ENCODE data around the gene ROMO1. TPM values are rescaled to one million over a fixed set of nuclear protein-coding genes. Genes with fewer than 3 reads are reported as not detected.

ROMO1 gene
- total and polyA plus RNA-seq, 10 of the 15 experiments (the other 5 are each of a cell fraction or from before 2014, with no cell fraction given) = 23.2 to 631 (median 352) TPM

- no peak for TF ChIP-seq BCL3 (IDR thresholded peaks at IDR 0.05; ENCODE audit: borderline replicate concordance, insufficient read depth, low read depth, low read length, poor library complexity, severe bottlenecking)
- no peak for TF ChIP-seq RBBP5 (conservative IDR thresholded peaks at IDR 0.05)
Observed at GRCh38 chr20:35650632-35651031, 48.6 kb upstream of the ROMO1 start (continued).

GRCh38 chr20:35651958-35652357 is 47.2 kb upstream of the ROMO1 start:
- Histone ChIP-seq H3K9me3 (replicated peaks; ENCODE audit: control insufficient read depth, insufficient read depth, low read length) (no peaks in the 10 kb centered on the region), H3K27ac (ENCODE audit: control insufficient read depth, insufficient read depth) (no peak overlapping the region), H3K36me3 (ENCODE audit: control insufficient read depth in 2 of 2, insufficient read depth in 2 of 2, low read length in 1 of 2) (peaks cover 19 to 30% of the 10 kb centered on the region in 2 experiments), H3K9ac (ENCODE audit: control insufficient read depth, insufficient read depth, low read length) (no peak overlapping the region), H3K4me3 (no peak overlapping the region), H3K4me1 (ENCODE audit: control insufficient read depth, insufficient read depth, low read length) (no peaks in the 10 kb centered on the region), H3K27me3 (replicated peaks in 1 of 2; ENCODE audit: control insufficient read depth in 2 of 2, insufficient read depth in 2 of 2, low read length in 1 of 2) (no peaks in the 10 kb centered on the region), H3K4me2 (ENCODE audit: control insufficient read depth, insufficient read depth) (no peak overlapping the region), H3K79me2 (ENCODE audit: control insufficient read depth, insufficient read depth, low read length) (peaks cover 72% of the 10 kb centered on the region), H2AFZ (ENCODE audit: control insufficient read depth, low read depth, low read length) (no peak overlapping the region), H4K20me1 (ENCODE audit: control insufficient read depth, insufficient read depth) (peaks cover 7% of the 10 kb centered on the region)
- in situ Hi-C loops (cut with MboI) = no loop called here
- ChIA-PET CTCF (no interaction called here), POLR2A (interaction anchor here (0.7 kb wide), 1 partner anchor 9 kb away, joined by 3 read pairs; no protein-coding TSS in a partner anchor), SMC1A (ENCODE audit: uncharacterized antibody, unreplicated experiment) (interaction anchor here (0.9 to 1.2 kb wide), 2 partner anchors 19 to 23 kb away, joined by 3 read pairs; no protein-coding TSS in a partner anchor), RAD21 (ENCODE audit: unreplicated experiment) (interaction anchor here (1.1 kb wide), 1 partner anchor 9 kb away, joined by 3 read pairs; no protein-coding TSS in a partner anchor)
- FAIRE-seq (no peak), ATAC-seq (no peak), DNase-seq (ENCODE audit: low read depth, low spot score) (no peak)
- no TSS peak for BruUV-seq (replicated peaks)
- intact Hi-C loops (cut with micrococcal nuclease; ENCODE audit: unreplicated experiment) = no loop called here
- no peak for TF ChIP-seq SMARCA5 (IDR thresholded peaks at IDR 0.05)
- TF ChIP-seq MEF2A (IDR thresholded peaks at IDR 0.05; ENCODE audit: insufficient read depth, low read depth, low read length) = no peak
- TF ChIP-seq ZBTB4 (CRISPR knock-in tag; IDR thresholded peaks at IDR 0.05) = no peak
- no peak for TF ChIP-seq ATF2 (IDR thresholded peaks at IDR 0.05; ENCODE audit: low read length)
- TF ChIP-seq BRCA1 (IDR thresholded peaks at IDR 0.05; ENCODE audit: low read depth, low read length) = no peak
- no peak for TF ChIP-seq CUX1 (IDR thresholded peaks at IDR 0.05; ENCODE audit: insufficient replicate concordance, low read depth, low read length)
- no peak for TF ChIP-seq NRF1 (conservative IDR thresholded peaks at IDR 0.05; ENCODE audit: low read depth, low read length)

Measured in GM12878 (cell line).